H9 (cell line): ENCODE data around the gene UCK1. TPM values are rescaled to one million over a fixed set of nuclear protein-coding genes. Genes with fewer than 3 reads are reported as not detected.

Source experiments
- DNase-seq: peaks from one replicate; pipeline ENCODE4 v3.0.0-alpha.2; 2017
- H2AFZ ChIP-seq: one replicate; pipeline ENCODE4 v1.6.1; 2013; ENCODE audit warnings: mild to moderate bottlenecking, low read length, control low read depth, moderate library complexity
- H2AK5ac ChIP-seq: 2 replicates; pipeline ENCODE4 v1.6.1; 2013; ENCODE audit warnings: low read length, control low read depth, mixed read lengths; ENCODE audit not compliant: insufficient read length
- H2BK120ac ChIP-seq: one replicate; pipeline ENCODE4 v1.6.1; 2013; ENCODE audit warnings: low read depth, mild to moderate bottlenecking, low read length, control low read depth, inconsistent platforms; ENCODE audit not compliant: poor library complexity, severe bottlenecking
- H2BK12ac ChIP-seq: 2 replicates; pipeline ENCODE4 v1.6.1; 2013; ENCODE audit warnings: low read length, control low read depth, mixed read lengths, low read depth; ENCODE audit not compliant: insufficient read length
- H2BK15ac ChIP-seq: 2 replicates; pipeline ENCODE4 v1.6.1; 2013; ENCODE audit warnings: low read depth, low read length, control low read depth
- H2BK20ac ChIP-seq: one replicate; pipeline ENCODE4 v1.6.1; 2013; ENCODE audit warnings: low read depth, mild to moderate bottlenecking, low read length, control low read depth, inconsistent platforms; ENCODE audit not compliant: poor library complexity, severe bottlenecking
- H2BK5ac ChIP-seq: 2 replicates; pipeline ENCODE4 v1.6.1; 2013; ENCODE audit warnings: low read length, control low read depth, mixed read lengths; ENCODE audit not compliant: insufficient read length
- H3K14ac ChIP-seq: 2 replicates; pipeline ENCODE4 v1.6.1; 2013; ENCODE audit warnings: low read length, control low read depth; ENCODE audit not compliant: insufficient read depth
- H3K18ac ChIP-seq: 2 replicates; pipeline ENCODE4 v1.6.1; 2013; ENCODE audit warnings: low read depth, mild to moderate bottlenecking, mixed read lengths, low read length, control low read depth; ENCODE audit not compliant: insufficient read length
- H3K23ac ChIP-seq: 2 replicates; pipeline ENCODE4 v1.6.1; 2013; ENCODE audit warnings: low read length, control low read depth, mixed read lengths, low read depth; ENCODE audit not compliant: insufficient read length
- H3K23me2 ChIP-seq: 2 replicates; pipeline ENCODE4 v1.6.1; 2013; ENCODE audit warnings: low read depth, mild to moderate bottlenecking, mixed read lengths, low read length, control low read depth; ENCODE audit not compliant: insufficient read length, poor library complexity, severe bottlenecking
- H3K27ac ChIP-seq: 2 replicates; pipeline ENCODE4 v1.5.1; 2013; ENCODE audit warnings: low read length, control low read depth, mixed read lengths, low read depth; ENCODE audit not compliant: insufficient read length
- H3K27me3 ChIP-seq: 2 replicates; pipeline ENCODE4 v1.6.1; 2013; ENCODE audit warnings: low read length, control low read depth, inconsistent platforms; ENCODE audit not compliant: insufficient read depth
- H3K4ac ChIP-seq: 2 replicates; pipeline ENCODE4 v1.6.1; 2013; ENCODE audit warnings: low read depth, mild to moderate bottlenecking, control low read depth, inconsistent platforms, low read length, moderate library complexity
- H3K4me1 ChIP-seq: 2 replicates; pipeline ENCODE4 v1.6.1; 2013; ENCODE audit warnings: low read length, control low read depth, inconsistent platforms; ENCODE audit not compliant: insufficient read depth
- H3K4me2 ChIP-seq: 2 replicates; pipeline ENCODE4 v1.6.1; 2013; ENCODE audit warnings: low read length, control low read depth, mixed read lengths; ENCODE audit not compliant: insufficient read length, insufficient read depth
- H3K56ac ChIP-seq: 2 replicates; pipeline ENCODE4 v1.6.1; 2013; ENCODE audit warnings: low read depth, mild to moderate bottlenecking, mixed read lengths, low read length, control low read depth; ENCODE audit not compliant: insufficient read length
- H3K79me1 ChIP-seq: 2 replicates; pipeline ENCODE4 v1.6.1; 2013; ENCODE audit warnings: low read depth, mild to moderate bottlenecking, moderate library complexity, low read length, control low read depth, inconsistent platforms; ENCODE audit not compliant: insufficient read depth, poor library complexity, severe bottlenecking
- H3K79me2 ChIP-seq: 2 replicates; pipeline ENCODE4 v1.6.1; 2013; ENCODE audit warnings: low read length, control low read depth, inconsistent platforms; ENCODE audit not compliant: insufficient read depth
- H3K9ac ChIP-seq: 2 replicates; pipeline ENCODE4 v1.6.1; 2013; ENCODE audit warnings: low read length, control low read depth, mixed read lengths; ENCODE audit not compliant: insufficient read length; ENCODE audit errors: extremely low read depth
- H3K9me3 ChIP-seq: one replicate; pipeline ENCODE4 v1.6.1; 2013; ENCODE audit warnings: low read depth, low read length, inconsistent platforms; ENCODE audit not compliant: control insufficient read depth
- H3T11ph ChIP-seq: one replicate; pipeline ENCODE4 v1.6.1; 2013; ENCODE audit warnings: mild to moderate bottlenecking, low read length, control low read depth, inconsistent platforms
- H4K20me1 ChIP-seq: one replicate; pipeline ENCODE4 v1.6.1; 2013; ENCODE audit not compliant: control insufficient read depth, insufficient read length, insufficient read depth
- H4K5ac ChIP-seq: 2 replicates; pipeline ENCODE4 v1.6.1; 2013; ENCODE audit warnings: low read depth, mild to moderate bottlenecking, mixed read lengths, low read length, control low read depth; ENCODE audit not compliant: insufficient read length
- H4K8ac ChIP-seq: replicated peaks from 2 replicates; pipeline ENCODE4 v1.6.1; 2013; ENCODE audit warnings: low read length, control low read depth, mixed read lengths, low read depth; ENCODE audit not compliant: insufficient read length
- H4K91ac ChIP-seq: 2 replicates; pipeline ENCODE4 v1.6.1; 2013; ENCODE audit warnings: low read depth, mild to moderate bottlenecking, moderate library complexity, mixed read lengths, low read length, control low read depth; ENCODE audit not compliant: insufficient read length
- H3K27ac Mint-ChIP-seq, 3 experiments: 2 replicates in 2 of 3; 3 replicates in 1 of 3; pipeline ENCODE4 v1.8.0; 2020 to 2021; ENCODE audit warnings: mixed read lengths in 3 of 3, mild to moderate bottlenecking in 1 of 3, moderate library complexity in 1 of 3
- H3K27me3 Mint-ChIP-seq: 2 replicates; pipeline ENCODE4 v1.8.0; 2021; ENCODE audit warnings: low read depth, mild to moderate bottlenecking, moderate library complexity, mixed read lengths
- H3K36me3 Mint-ChIP-seq, 3 experiments: 2 replicates in 2 of 3; 3 replicates in 1 of 3; pipeline ENCODE4 v1.8.0; 2020 to 2021; ENCODE audit warnings: low read depth in 3 of 3, mixed read lengths in 3 of 3; ENCODE audit not compliant: insufficient read depth in 1 of 3
- H3K4me1 Mint-ChIP-seq, 2 experiments: 2 replicates each; pipeline ENCODE4 v1.8.0; 2020; ENCODE audit warnings: mixed read lengths in 2 of 2
- H3K4me3 Mint-ChIP-seq, 2 experiments: 2 replicates in 1 of 2; 3 replicates in 1 of 2; pipeline ENCODE4 v1.8.0; 2020 to 2021; ENCODE audit warnings: mild to moderate bottlenecking in 2 of 2, mixed read lengths in 2 of 2, moderate library complexity in 1 of 2
- H3K9me3 Mint-ChIP-seq, 2 experiments: 2 replicates in 1 of 2; 3 replicates in 1 of 2; pipeline ENCODE4 v1.8.0; 2020; ENCODE audit warnings: mild to moderate bottlenecking in 2 of 2, mixed read lengths in 2 of 2, moderate library complexity in 1 of 2
- WGBS: extraction: QIAGEN DNeasy Blood & Tissue Kit; methylation state at CpG from one replicate; pipeline ENCODE4 v1.1.7; 2013; ENCODE audit warnings: missing lambda C conversion rate, low lambda C conversion rate, mixed read lengths; ENCODE audit not compliant: insufficient read length; ENCODE audit errors: extremely low coverage; 5-methylcytosine and 5-hydroxymethylcytosine counted together
- total RNA-seq: library from RNA; stranded (reverse); gene quantifications from 2 replicates; pipeline ENCODE4 v1.2.1, GENCODE V29; 2021
- TF ChIP-seq, protein P1 (sequence below): fragments of 200-600 bp; sonication (generic); conservative IDR thresholded peaks from 3 replicates; pipeline ENCODE4 v1.8.0; 2021; ENCODE audit warnings: antibody characterized with exemption, mild to moderate bottlenecking

The UCK1 gene
- total RNA-seq, 1 experiment from 2014 or later, result 54.2 TPM

DNA sequence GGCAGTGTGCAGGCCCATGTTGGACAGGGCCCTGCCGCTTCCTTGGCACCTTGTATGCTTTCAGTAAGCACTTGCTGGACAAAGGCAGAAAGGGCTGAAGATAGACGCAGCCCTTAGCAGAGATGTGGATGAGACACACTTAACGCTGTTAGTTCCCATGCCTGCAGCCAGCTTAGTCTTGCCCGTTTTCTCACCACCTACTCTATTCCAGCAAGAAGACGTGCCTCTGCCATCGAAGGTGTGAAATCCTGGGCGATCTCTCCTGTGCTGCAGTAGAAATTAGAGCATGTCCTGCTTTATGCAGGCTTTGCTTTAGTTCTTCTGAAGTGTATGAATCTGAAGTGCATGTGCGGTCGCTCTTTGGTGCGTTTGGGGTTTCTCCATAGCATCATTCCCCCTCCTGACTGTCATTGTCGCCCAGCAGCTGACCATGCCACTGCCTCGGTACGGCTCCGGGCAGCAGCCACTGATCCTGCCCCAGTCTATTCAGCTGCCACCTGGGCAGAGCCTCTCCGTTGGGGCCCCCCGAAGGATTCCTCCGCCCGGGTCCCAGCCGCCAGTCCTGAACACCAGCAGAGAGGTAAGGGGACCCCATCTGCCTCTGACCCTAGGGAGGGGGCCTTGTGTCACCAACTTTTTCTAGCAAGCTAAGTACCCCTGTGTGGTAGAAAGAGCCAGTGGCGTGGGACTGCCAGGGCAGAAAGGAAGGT lies 39.9 kb downstream of the UCK1 start:
- no peak overlapping the region for H3K27ac ChIP-seq
- Mint-ChIP-seq H3K27ac (peak overlapping the region in 2 of 3 experiments; percentile 13 to 91; a peak in 3 of 7 replicates), H3K36me3 (peaks cover 87 to 100% (median 100%) of the 10 kb centered on the region in 3 experiments), H3K4me1 (no peaks in the 10 kb centered on the region), H3K27me3 (peaks cover 1% of the 10 kb centered on the region; the same call in 1 of the 2 replicates), H3K9me3 (no peaks in the 10 kb centered on the region), H3K4me3 (no peak overlapping the region)
- peaks cover 3% of the 10 kb centered on the region for H4K20me1 ChIP-seq
- H4K8ac ChIP-seq, result no peak overlapping the region
- no peak overlapping the region for H3K4ac ChIP-seq
- H2BK15ac ChIP-seq, result no peak overlapping the region
- H2BK20ac ChIP-seq, result no peak overlapping the region
- H3K79me2 ChIP-seq, result no peaks in the 10 kb centered on the region
- no peak overlapping the region for H2AK5ac ChIP-seq
- WGBS, result no CpG with 5 or more reads among the region's 20 CpGs
- no peaks in the 10 kb centered on the region for H3K23me2 ChIP-seq
- H3K27me3 ChIP-seq, result no peaks in the 10 kb centered on the region
- no peak overlapping the region for H3K4me2 ChIP-seq
- no peak overlapping the region for H4K91ac ChIP-seq
- no peak overlapping the region for H3K23ac ChIP-seq
- no peak overlapping the region for H3T11ph ChIP-seq
- TF ChIP-seq, protein P1, sequence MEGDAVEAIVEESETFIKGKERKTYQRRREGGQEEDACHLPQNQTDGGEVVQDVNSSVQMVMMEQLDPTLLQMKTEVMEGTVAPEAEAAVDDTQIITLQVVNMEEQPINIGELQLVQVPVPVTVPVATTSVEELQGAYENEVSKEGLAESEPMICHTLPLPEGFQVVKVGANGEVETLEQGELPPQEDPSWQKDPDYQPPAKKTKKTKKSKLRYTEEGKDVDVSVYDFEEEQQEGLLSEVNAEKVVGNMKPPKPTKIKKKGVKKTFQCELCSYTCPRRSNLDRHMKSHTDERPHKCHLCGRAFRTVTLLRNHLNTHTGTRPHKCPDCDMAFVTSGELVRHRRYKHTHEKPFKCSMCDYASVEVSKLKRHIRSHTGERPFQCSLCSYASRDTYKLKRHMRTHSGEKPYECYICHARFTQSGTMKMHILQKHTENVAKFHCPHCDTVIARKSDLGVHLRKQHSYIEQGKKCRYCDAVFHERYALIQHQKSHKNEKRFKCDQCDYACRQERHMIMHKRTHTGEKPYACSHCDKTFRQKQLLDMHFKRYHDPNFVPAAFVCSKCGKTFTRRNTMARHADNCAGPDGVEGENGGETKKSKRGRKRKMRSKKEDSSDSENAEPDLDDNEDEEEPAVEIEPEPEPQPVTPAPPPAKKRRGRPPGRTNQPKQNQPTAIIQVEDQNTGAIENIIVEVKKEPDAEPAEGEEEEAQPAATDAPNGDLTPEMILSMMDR, result no peak
- no peak overlapping the region for H2AFZ ChIP-seq
- no peaks in the 10 kb centered on the region for H3K79me1 ChIP-seq
- H3K9me3 ChIP-seq, result no peaks in the 10 kb centered on the region
- no peak overlapping the region for H2BK120ac ChIP-seq
- no peak for DNase-seq
- no peak overlapping the region for H2BK5ac ChIP-seq
- H3K18ac ChIP-seq, result no peak overlapping the region
- H3K56ac ChIP-seq, result no peak overlapping the region
- H3K14ac ChIP-seq, result no peak overlapping the region
- H3K9ac ChIP-seq, result no peak overlapping the region
- H3K4me1 ChIP-seq, result no peaks in the 10 kb centered on the region
- H4K5ac ChIP-seq, result no peak overlapping the region
- H2BK12ac ChIP-seq, result no peak overlapping the region
